Measurements from ENCODE around the gene NCAPD3. TPM values are rescaled to one million over a fixed set of nuclear protein-coding genes. Genes with fewer than 3 reads are reported as not detected.

NCAPD3 gene
- total and polyA plus RNA-seq, 4 experiments from 2014 or later = 14.3 to 41.8 (median 27.3) TPM

GRCh38 chr11:134170919-134171281 lies 52.9 kb downstream of the NCAPD3 start:
- Histone ChIP-seq H3K27ac (ENCODE audit: low read depth, low read length) (no peak overlapping the region), H3K4me3 (ENCODE audit: low read length in 2 of 2) (no peak overlapping the region), H3K4me1 (ENCODE audit: insufficient read depth, low read length) (no peaks in the 10 kb centered on the region), H3K36me3 (ENCODE audit: insufficient read depth, low read length) (peaks cover 37% of the 10 kb centered on the region), H3K27me3 (ENCODE audit: insufficient read depth, low read length) (no peaks in the 10 kb centered on the region), H3K9me3 (ENCODE audit: control insufficient read depth in 1 of 2, low read length in 2 of 2) (no peaks in the 10 kb centered on the region)
- Mint-ChIP-seq H3K4me3 (no peak overlapping the region), H3K4me1 (no peaks in the 10 kb centered on the region), H3K36me3 (peaks cover 45 to 62% of the 10 kb centered on the region in 2 donors), H3K27ac (no peak overlapping the region), H3K27me3 (no peaks in the 10 kb centered on the region), H3K9me3 (peaks cover 0 to 2% (median 0%) of the 10 kb centered on the region in 8 donors)
- DNase-seq = no peak
- ChIA-PET POLR2A (ENCODE audit: partially characterized antibody) (no interaction called here), CTCF (ENCODE audit: partially characterized antibody) (interaction anchor here (0.7 to 1.0 kb wide), 2 partner anchors 16 to 105 kb away, joined by 3 to 4 read pairs; no protein-coding TSS in a partner anchor)
- intact Hi-C loops (cut with micrococcal nuclease) = no loop called here

GRCh38 chr11:134170177-134170918 lies 53.4 kb downstream of the NCAPD3 start:
- intact Hi-C loops (cut with micrococcal nuclease) = no loop called here
- CTCF ChIA-PET (ENCODE audit: partially characterized antibody) = interaction anchor here (0.7 to 1.0 kb wide), 2 partner anchors 17 to 105 kb away, joined by 3 to 4 read pairs; no protein-coding TSS in a partner anchor

GRCh38 chr11:134164490-134165370 lies 59.0 kb downstream of the NCAPD3 start:
- Histone ChIP-seq H3K4me1 (ENCODE audit: insufficient read depth, low read length) (no peaks in the 10 kb centered on the region), H3K36me3 (ENCODE audit: insufficient read depth, low read length) (peaks cover 65% of the 10 kb centered on the region), H3K27ac (ENCODE audit: low read depth, low read length) (no peak overlapping the region), H3K4me3 (ENCODE audit: low read length in 2 of 2) (no peak overlapping the region), H3K27me3 (ENCODE audit: insufficient read depth, low read length) (no peaks in the 10 kb centered on the region), H3K9me3 (ENCODE audit: control insufficient read depth in 1 of 2, low read length in 2 of 2) (no peaks in the 10 kb centered on the region)
- ChIA-PET CTCF (ENCODE audit: partially characterized antibody) (interaction anchor here (0.8 to 2.2 kb wide), 6 partner anchors 15 to 237 kb away, joined by 3 to 5 read pairs (median 3); no protein-coding TSS in a partner anchor), POLR2A (ENCODE audit: partially characterized antibody) (no interaction called here)
- Mint-ChIP-seq H3K27ac (peak overlapping the region in 1 of 7 donors; percentile 42), H3K9me3 (no peaks in the 10 kb centered on the region), H3K4me3 (peak overlapping the region in 1 of 8 donors; percentile 48), H3K4me1 (peaks cover 0 to 6% (median 0%) of the 10 kb centered on the region in 4 donors), H3K36me3 (peaks cover 49 to 72% of the 10 kb centered on the region in 2 donors), H3K27me3 (no peaks in the 10 kb centered on the region)
- intact Hi-C loops (cut with micrococcal nuclease) = no loop called here
- DNase-seq = no peak

More at GRCh38 chr11:134170177-134170918, 53.4 kb downstream of the NCAPD3 start:
- H3K27ac Mint-ChIP-seq = peak overlapping the region in 1 of 7 donors; percentile 17
- H3K4me1 ChIP-seq (ENCODE audit: insufficient read depth, low read length) = no peaks in the 10 kb centered on the region
- POLR2A ChIA-PET (ENCODE audit: partially characterized antibody) = no interaction called here
- peaks cover 40 to 59% of the 10 kb centered on the region in 2 donors for H3K36me3 Mint-ChIP-seq
- H3K27me3 Mint-ChIP-seq = no peaks in the 10 kb centered on the region
- H3K4me1 Mint-ChIP-seq = no peaks in the 10 kb centered on the region
- peaks cover 38% of the 10 kb centered on the region for H3K36me3 ChIP-seq (ENCODE audit: insufficient read depth, low read length)
- no peak for DNase-seq
- no peak overlapping the region for H3K4me3 Mint-ChIP-seq
- peaks cover 0 to 2% (median 0%) of the 10 kb centered on the region in 8 donors for H3K9me3 Mint-ChIP-seq
- no peaks in the 10 kb centered on the region for H3K9me3 ChIP-seq (ENCODE audit: control insufficient read depth in 1 of 2, low read length in 2 of 2)
- no peak overlapping the region for H3K4me3 ChIP-seq (ENCODE audit: low read length in 2 of 2)
- no peaks in the 10 kb centered on the region for H3K27me3 ChIP-seq (ENCODE audit: insufficient read depth, low read length)
- H3K27ac ChIP-seq (ENCODE audit: low read depth, low read length) = no peak overlapping the region

GRCh38 chr11:134159652-134160051 lies 64.1 kb downstream of the NCAPD3 start:
- H3K36me3 ChIP-seq (ENCODE audit: insufficient read depth, low read length) = peaks cover 66% of the 10 kb centered on the region
- Mint-ChIP-seq H3K4me3 (no peak overlapping the region), H3K9me3 (no peaks in the 10 kb centered on the region), H3K36me3 (peaks cover 58 to 90% of the 10 kb centered on the region in 2 donors), H3K4me1 (peaks cover 0 to 6% (median 0%) of the 10 kb centered on the region in 4 donors), H3K27ac (no peak overlapping the region), H3K27me3 (no peaks in the 10 kb centered on the region)
- H3K27me3 ChIP-seq (ENCODE audit: insufficient read depth, low read length) = no peaks in the 10 kb centered on the region
- H3K9me3 ChIP-seq (ENCODE audit: control insufficient read depth in 1 of 2, low read length in 2 of 2) = no peaks in the 10 kb centered on the region
- H3K4me1 ChIP-seq (ENCODE audit: insufficient read depth, low read length) = no peaks in the 10 kb centered on the region
- no peak overlapping the region for H3K27ac ChIP-seq (ENCODE audit: low read depth, low read length)
- intact Hi-C loops (cut with micrococcal nuclease) = no loop called here
- no peak overlapping the region for H3K4me3 ChIP-seq (ENCODE audit: low read length in 2 of 2)
- POLR2A ChIA-PET (ENCODE audit: partially characterized antibody) = no interaction called here
- no peak for DNase-seq
- CTCF ChIA-PET (ENCODE audit: partially characterized antibody) = interaction anchor here (4.1 kb wide), 1 partner anchor 109 kb away, joined by 13 read pairs; no protein-coding TSS in a partner anchor

- DNase-seq = no peak
- POLR2A ChIA-PET (ENCODE audit: partially characterized antibody) = no interaction called here
- Histone ChIP-seq H3K9me3 (ENCODE audit: control insufficient read depth in 1 of 2, low read length in 2 of 2) (no peaks in the 10 kb centered on the region), H3K36me3 (ENCODE audit: insufficient read depth, low read length) (peaks cover 67% of the 10 kb centered on the region), H3K27me3 (ENCODE audit: insufficient read depth, low read length) (no peaks in the 10 kb centered on the region), H3K4me3 (ENCODE audit: low read length in 2 of 2) (no peak overlapping the region), H3K27ac (ENCODE audit: low read depth, low read length) (no peak overlapping the region), H3K4me1 (ENCODE audit: insufficient read depth, low read length) (no peaks in the 10 kb centered on the region)
- intact Hi-C loops (cut with micrococcal nuclease) = no loop called here
- H3K9me3 Mint-ChIP-seq = no peaks in the 10 kb centered on the region
- H3K4me1 Mint-ChIP-seq = no peaks in the 10 kb centered on the region
- H3K27me3 Mint-ChIP-seq = no peaks in the 10 kb centered on the region
- peak overlapping the region in 1 of 7 donors; percentile 2 for H3K27ac Mint-ChIP-seq
- CTCF ChIA-PET (ENCODE audit: partially characterized antibody) = no interaction called here
- H3K4me3 Mint-ChIP-seq = no peak overlapping the region
- peaks cover 56 to 88% of the 10 kb centered on the region in 2 donors for H3K36me3 Mint-ChIP-seq
Measured at GRCh38 chr11:134158023-134158422, 65.7 kb downstream of the NCAPD3 start.

- Histone ChIP-seq H3K9me3 (ENCODE audit: control insufficient read depth in 1 of 2, low read length in 2 of 2) (no peaks in the 10 kb centered on the region), H3K36me3 (ENCODE audit: insufficient read depth, low read length) (peaks cover 69% of the 10 kb centered on the region), H3K27me3 (ENCODE audit: insufficient read depth, low read length) (no peaks in the 10 kb centered on the region), H3K27ac (ENCODE audit: low read depth, low read length) (no peak overlapping the region), H3K4me3 (ENCODE audit: low read length in 2 of 2) (no peak overlapping the region), H3K4me1 (ENCODE audit: insufficient read depth, low read length) (no peaks in the 10 kb centered on the region)
- CTCF ChIA-PET (ENCODE audit: partially characterized antibody) = no interaction called here
- H3K4me3 Mint-ChIP-seq = no peak overlapping the region
- no peaks in the 10 kb centered on the region for H3K27me3 Mint-ChIP-seq
- intact Hi-C loops (cut with micrococcal nuclease) = no loop called here
- H3K9me3 Mint-ChIP-seq = no peaks in the 10 kb centered on the region
- peaks cover 56 to 88% of the 10 kb centered on the region in 2 donors for H3K36me3 Mint-ChIP-seq
- no peak overlapping the region for H3K27ac Mint-ChIP-seq
- DNase-seq = no peak
- H3K4me1 Mint-ChIP-seq = no peaks in the 10 kb centered on the region
- POLR2A ChIA-PET (ENCODE audit: partially characterized antibody) = no interaction called here
Measured at GRCh38 chr11:134157451-134157850, 66.3 kb downstream of the NCAPD3 start.
